ENCODE results near the gene CYP19A1. TPM values are rescaled to one million over a fixed set of nuclear protein-coding genes. Genes with fewer than 3 reads are reported as not detected.

Gene CYP19A1
- total and polyA plus RNA-seq, 9 of the 15 experiments (the other 6 are each of a cell fraction or from before 2014, with no cell fraction given): 0.16 to 0.63 (median 0.47) TPM; not detected in 3

GRCh38 chr15:51160484-51160883 lies 177.9 kb downstream of the CYP19A1 start:
- no peaks in the 10 kb centered on the region for H3K79me2 ChIP-seq (ENCODE audit: control insufficient read depth, insufficient read depth, low read length)
- peaks cover 0 to 11% of the 10 kb centered on the region in 2 experiments; a peak in 1 of 5 replicates for H3K4me1 ChIP-seq (replicated peaks in 1 of 2; ENCODE audit: control insufficient read depth in 2 of 2, insufficient read depth in 2 of 2, low read length in 2 of 2)
- H3K9me1 ChIP-seq (ENCODE audit: control insufficient read depth, insufficient read depth, low read length): no peaks in the 10 kb centered on the region
- BruUV-seq (replicated peaks): no TSS peak
- WGBS (ENCODE audit: insufficient coverage, low coverage, missing lambda C conversion rate): 10% methylated on average over 7 of the region's 7 CpGs
- no peak for FAIRE-seq
- H3K27ac ChIP-seq (ENCODE audit: extremely low read depth, low read depth, low read length): no peak overlapping the region
- H3K27me3 ChIP-seq (ENCODE audit: control insufficient read depth in 2 of 2, insufficient read depth in 2 of 2, low read length in 2 of 2): peaks cover 6 to 16% of the 10 kb centered on the region in 2 experiments; a peak in 2 of 5 replicates
- H3K4me3 ChIP-seq: no peak overlapping the region
- no peaks in the 10 kb centered on the region for H3K36me3 ChIP-seq (ENCODE audit: control insufficient read depth, insufficient read depth, low read length)
- ATAC-seq: no peak
- DNase-seq (ENCODE audit: extremely low read depth in 1 of 4, low spot score in 3 of 4): no peak
- H4K20me1 ChIP-seq (replicated peaks; ENCODE audit: control insufficient read depth, insufficient read depth, low read length): peaks cover 6% of the 10 kb centered on the region; the same call in 1 of the 2 replicates
- H2AFZ ChIP-seq (ENCODE audit: low read depth, low read length): no peak overlapping the region
- in situ Hi-C loops (cut with MboI) (loop anchor here (5.0 kb wide), 2 partner anchors 37 to 227 kb away; no protein-coding TSS in a partner anchor), intact Hi-C loops (cut with micrococcal nuclease) (loop anchor here (10.0 kb wide), 2 partner anchors 64 to 124 kb away; no protein-coding TSS in a partner anchor)
- ChIA-PET POLR2A (interaction anchor here (0.6 to 0.7 kb wide), 2 partner anchors 91 to 270 kb away, joined by 3 read pairs; no protein-coding TSS in a partner anchor), CTCF (ENCODE audit: low intra/inter-chr PET ratio) (no interaction called here)
- H3K9ac ChIP-seq (ENCODE audit: insufficient read depth in 1 of 2, low read depth in 2 of 2, low read length in 2 of 2): no peak overlapping the region
- no peak overlapping the region for H3K4me2 ChIP-seq (ENCODE audit: insufficient read depth, low read length)
- TF ChIP-seq ZKSCAN1 (IDR thresholded peaks at IDR 0.05; ENCODE audit: low read depth, low read length) (no peak), ZNF311 (CRISPR knock-in tag; IDR thresholded peaks at IDR 0.05) (no peak), PKNOX1 (IDR thresholded peaks at IDR 0.05) (no peak), KHSRP (IDR thresholded peaks at IDR 0.05) (no peak), POLR2AphosphoS2 (IDR thresholded peaks at IDR 0.05; ENCODE audit: low read length) (no peak), ZBTB8A (IDR thresholded peaks at IDR 0.05; ENCODE audit: partially characterized antibody) (no peak), PHB2 (IDR thresholded peaks at IDR 0.05; ENCODE audit: low read depth) (no peak), FOXO4 (CRISPR knock-in tag; IDR thresholded peaks at IDR 0.05) (no peak), RBFOX2 (IDR thresholded peaks at IDR 0.05; ENCODE audit: low read depth, low read length) (no peak), ZNF23 (CRISPR knock-in tag; IDR thresholded peaks at IDR 0.05) (no peak), ZNF586 (CRISPR knock-in tag; conservative IDR thresholded peaks at IDR 0.05) (no peak)
- TF ChIP-seq, protein P1, sequence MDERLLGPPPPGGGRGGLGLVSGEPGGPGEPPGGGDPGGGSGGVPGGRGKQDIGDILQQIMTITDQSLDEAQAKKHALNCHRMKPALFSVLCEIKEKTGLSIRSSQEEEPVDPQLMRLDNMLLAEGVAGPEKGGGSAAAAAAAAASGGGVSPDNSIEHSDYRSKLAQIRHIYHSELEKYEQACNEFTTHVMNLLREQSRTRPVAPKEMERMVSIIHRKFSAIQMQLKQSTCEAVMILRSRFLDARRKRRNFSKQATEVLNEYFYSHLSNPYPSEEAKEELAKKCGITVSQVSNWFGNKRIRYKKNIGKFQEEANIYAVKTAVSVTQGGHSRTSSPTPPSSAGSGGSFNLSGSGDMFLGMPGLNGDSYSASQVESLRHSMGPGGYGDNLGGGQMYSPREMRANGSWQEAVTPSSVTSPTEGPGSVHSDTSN (CRISPR knock-in tag; IDR thresholded peaks at IDR 0.05; ENCODE audit: low read depth): no peak
- TF ChIP-seq, protein P1 (tag; conservative IDR thresholded peaks at IDR 0.05; ENCODE audit: low read depth): no peak
- TF ChIP-seq, protein P2, sequence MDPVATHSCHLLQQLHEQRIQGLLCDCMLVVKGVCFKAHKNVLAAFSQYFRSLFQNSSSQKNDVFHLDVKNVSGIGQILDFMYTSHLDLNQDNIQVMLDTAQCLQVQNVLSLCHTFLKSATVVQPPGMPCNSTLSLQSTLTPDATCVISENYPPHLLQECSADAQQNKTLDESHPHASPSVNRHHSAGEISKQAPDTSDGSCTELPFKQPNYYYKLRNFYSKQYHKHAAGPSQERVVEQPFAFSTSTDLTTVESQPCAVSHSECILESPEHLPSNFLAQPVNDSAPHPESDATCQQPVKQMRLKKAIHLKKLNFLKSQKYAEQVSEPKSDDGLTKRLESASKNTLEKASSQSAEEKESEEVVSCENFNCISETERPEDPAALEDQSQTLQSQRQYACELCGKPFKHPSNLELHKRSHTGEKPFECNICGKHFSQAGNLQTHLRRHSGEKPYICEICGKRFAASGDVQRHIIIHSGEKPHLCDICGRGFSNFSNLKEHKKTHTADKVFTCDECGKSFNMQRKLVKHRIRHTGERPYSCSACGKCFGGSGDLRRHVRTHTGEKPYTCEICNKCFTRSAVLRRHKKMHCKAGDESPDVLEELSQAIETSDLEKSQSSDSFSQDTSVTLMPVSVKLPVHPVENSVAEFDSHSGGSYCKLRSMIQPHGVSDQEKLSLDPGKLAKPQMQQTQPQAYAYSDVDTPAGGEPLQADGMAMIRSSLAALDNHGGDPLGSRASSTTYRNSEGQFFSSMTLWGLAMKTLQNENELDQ (CRISPR knock-in tag; IDR thresholded peaks at IDR 0.05; ENCODE audit: borderline replicate concordance): no peak
- H3K9me3 ChIP-seq (replicated peaks; ENCODE audit: control insufficient read depth, insufficient read depth, low read depth, low read length): no peaks in the 10 kb centered on the region

Data from K562 (cell line).